T-helper 2 cell treated with Interferon-gamma antibody and Interleukin-4, amounts not matched to agents 100 ng/mL and 5 ng/mL, for 36 hours (primary cell): ENCODE data around the gene RELL1. TPM values are rescaled to one million over a fixed set of nuclear protein-coding genes. Genes with fewer than 3 reads are reported as not detected.

Source experiments
- intact Hi-C: fragments of 100-400 bp; cut with micrococcal nuclease; formaldehyde crosslinking; loops from one replicate; pipeline ENCODE4 v1.15.1; 2023
- total RNA-seq: library from RNA; stranded (reverse); gene quantifications from 2 replicates; pipeline ENCODE4 v1.2.3, GENCODE V29; 2022

The RELL1 gene
- total RNA-seq, 1 donor from 2014 or later: 27.3 TPM

DNA sequence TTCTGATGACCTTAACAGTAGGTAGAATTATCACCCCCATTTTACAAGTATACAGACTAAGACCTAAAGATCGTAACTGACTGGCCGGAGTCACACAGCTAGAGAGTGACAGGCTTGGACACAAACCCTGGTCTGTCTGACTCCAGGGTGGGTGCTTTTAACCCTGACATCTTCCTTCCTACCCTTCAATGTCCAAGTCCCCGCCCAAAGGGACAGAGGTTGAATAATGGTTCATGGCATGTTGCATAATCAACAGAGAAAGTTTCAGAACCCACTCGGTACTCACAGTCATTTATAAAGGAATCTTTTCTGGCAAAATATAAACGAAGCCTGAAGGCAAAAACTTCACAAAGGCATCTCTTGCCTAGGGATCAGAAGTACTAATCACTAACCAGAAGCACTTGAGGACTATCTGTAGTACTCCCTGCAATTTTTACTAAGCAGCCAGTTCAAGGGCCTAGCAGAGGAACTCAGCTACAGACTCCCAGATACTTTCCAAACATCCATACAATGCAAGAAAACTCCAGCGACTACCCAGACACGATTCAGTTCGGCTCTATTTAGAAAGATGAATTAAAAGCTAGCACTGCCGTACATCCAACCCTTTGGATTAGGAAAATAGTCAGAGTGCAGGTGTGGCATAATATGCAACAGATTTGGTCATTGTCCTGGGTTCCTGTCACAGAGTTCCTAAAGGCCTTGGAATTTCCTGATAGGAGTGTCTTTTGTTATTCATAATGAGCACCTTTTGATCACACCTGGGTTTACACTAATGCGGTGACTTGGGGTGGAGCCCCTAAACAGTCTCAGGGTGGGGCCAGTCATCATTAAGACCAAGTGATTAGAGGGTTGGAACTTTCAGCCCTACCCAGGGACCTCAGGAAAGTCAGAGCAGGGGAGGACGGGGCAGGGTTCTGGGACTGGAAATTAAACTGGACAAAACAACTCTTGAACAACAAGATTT lies 44.0 kb downstream of the RELL1 start:
- intact Hi-C loops: no loop called here

- intact Hi-C loops: no loop called here
Measured at GRCh38 chr4:37641352-37641751, 44.8 kb downstream of the RELL1 start.

- intact Hi-C loops: no loop called here
Measured at GRCh38 chr4:37639551-37640285, 46.5 kb downstream of the RELL1 start.

GRCh38 chr4:37635155-37635554 lies 51.0 kb downstream of the RELL1 start:
- intact Hi-C loops: no loop called here

- intact Hi-C loops: no loop called here
Measured at GRCh38 chr4:37634180-37634579, 52.0 kb downstream of the RELL1 start.

- intact Hi-C loops: no loop called here
Measured at GRCh38 chr4:37632836-37633235, 53.3 kb downstream of the RELL1 start.

GRCh38 chr4:37631551-37631950 lies 54.6 kb downstream of the RELL1 start:
- intact Hi-C loops: no loop called here

DNA sequence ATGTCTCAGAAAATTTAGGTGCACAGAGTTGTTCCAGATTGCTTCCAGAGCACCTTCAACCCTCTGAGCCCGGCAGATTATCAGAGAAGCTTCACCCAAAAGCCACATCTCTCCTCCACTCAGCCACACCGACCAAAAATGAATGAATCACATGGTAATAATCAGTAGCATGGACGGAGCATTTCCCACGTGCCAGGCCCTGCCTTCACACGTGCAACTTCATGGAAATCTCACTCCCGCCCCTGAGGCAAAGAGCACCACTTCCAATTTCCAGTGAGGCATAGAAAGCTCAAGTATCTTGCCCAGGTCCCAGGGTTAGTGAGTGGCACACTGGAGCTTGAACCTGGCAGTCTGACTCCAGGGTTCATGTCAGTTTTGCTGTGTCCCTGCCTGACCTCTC lies 56.5 kb downstream of the RELL1 start:
- intact Hi-C loops: no loop called here

- intact Hi-C loops: no loop called here
Measured at GRCh38 chr4:37628977-37629609, 57.1 kb downstream of the RELL1 start.

GRCh38 chr4:37627263-37627662 lies 58.9 kb downstream of the RELL1 start:
- intact Hi-C loops: no loop called here

DNA sequence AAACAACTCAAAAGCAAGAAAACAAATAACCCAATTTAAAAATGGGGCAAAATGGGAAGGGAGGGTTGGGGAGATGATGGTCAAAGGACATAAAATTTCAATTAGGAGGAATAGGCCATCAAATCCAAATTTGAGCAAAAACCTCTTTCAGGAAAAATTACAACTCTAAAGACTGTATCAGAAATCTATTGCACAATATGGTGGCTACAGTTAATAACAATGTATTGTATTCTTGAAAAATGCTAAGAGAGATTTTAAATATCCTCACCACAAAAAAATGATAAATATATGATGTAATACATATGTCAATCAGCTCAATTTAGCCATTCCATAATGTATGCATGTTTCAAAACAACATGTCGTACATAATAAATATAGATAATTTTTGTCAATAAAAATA lies 60.7 kb downstream of the RELL1 start:
- intact Hi-C loops: no loop called here

- intact Hi-C loops: no loop called here
Measured at GRCh38 chr4:37623940-37624339, 62.2 kb downstream of the RELL1 start.

- intact Hi-C loops: no loop called here
Measured at GRCh38 chr4:37623125-37623524, 63.1 kb downstream of the RELL1 start.

GRCh38 chr4:37620176-37620575 lies 66.0 kb downstream of the RELL1 start:
- intact Hi-C loops: no loop called here

DNA sequence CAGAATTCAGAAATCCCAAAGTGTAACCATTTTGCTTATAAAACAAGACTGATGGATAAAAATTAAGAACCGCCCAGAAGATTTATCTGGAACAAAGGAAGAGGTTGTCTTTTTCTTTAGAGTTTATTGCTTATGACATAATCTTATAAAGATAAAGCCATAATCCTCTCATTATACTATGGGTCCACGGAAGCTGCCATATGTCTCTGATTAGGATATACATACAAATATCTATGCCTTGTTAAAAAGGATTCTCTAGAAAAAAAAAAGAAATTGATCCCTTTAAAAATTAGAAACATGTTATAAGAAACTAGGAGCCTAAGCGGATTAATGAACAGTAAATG lies 70.5 kb downstream of the RELL1 start:
- intact Hi-C loops: no loop called here

GRCh38 chr4:37615059-37615719 lies 71.0 kb downstream of the RELL1 start:
- intact Hi-C loops: no loop called here

GRCh38 chr4:37612811-37613210 lies 73.4 kb downstream of the RELL1 start:
- intact Hi-C loops: no loop called here

GRCh38 chr4:37609626-37610025 lies 76.5 kb downstream of the RELL1 start:
- intact Hi-C loops: loop anchor here (10.0 kb wide), 1 partner anchor 365 kb away; no protein-coding TSS in a partner anchor

DNA sequence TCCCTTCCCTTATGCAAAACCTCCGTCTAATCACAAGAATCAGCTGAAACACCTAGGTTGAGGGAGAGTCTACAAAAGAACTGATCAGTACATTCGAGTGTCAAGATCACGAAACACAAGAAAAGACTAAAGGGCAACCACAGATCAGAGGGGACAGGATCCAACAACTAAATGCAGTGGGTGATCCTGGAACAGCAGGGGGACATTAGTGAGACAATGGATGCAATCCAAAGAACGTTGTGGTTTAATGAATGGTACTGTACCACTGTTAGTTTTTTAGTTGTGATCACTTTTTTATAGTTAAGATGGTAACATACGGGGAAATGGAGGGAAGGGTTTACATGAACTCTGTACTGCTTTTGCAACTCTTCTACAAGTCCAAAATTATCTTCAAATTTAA lies 79.2 kb downstream of the RELL1 start:
- intact Hi-C loops: loop anchor here (10.0 kb wide), 1 partner anchor 368 kb away; no protein-coding TSS in a partner anchor

- intact Hi-C loops: loop anchor here (10.0 kb wide), 1 partner anchor 369 kb away; no protein-coding TSS in a partner anchor
Measured at GRCh38 chr4:37605843-37606565, 80.2 kb downstream of the RELL1 start.

GRCh38 chr4:37604461-37604860 lies 81.7 kb downstream of the RELL1 start:
- intact Hi-C loops: loop anchor here (10.0 kb wide), 1 partner anchor 370 kb away; no protein-coding TSS in a partner anchor
